Liver (tissue), 9 donors: Measurements from ENCODE around the gene TSSK2. TPM values are rescaled to one million over a fixed set of nuclear protein-coding genes. Genes with fewer than 3 reads are reported as not detected.

Experiments
- DNase-seq: peaks from one replicate; pipeline ENCODE4 v3.0.0-alpha.2; 2017; ENCODE audit warnings: low spot score
- H3K27ac ChIP-seq, 2 donors: one replicate each; pipeline ENCODE4 v1.7.0; 2013; ENCODE audit warnings: inconsistent platforms in 2 of 2, low read length in 2 of 2, control low read depth in 1 of 2, low read depth in 1 of 2, mild to moderate bottlenecking in 1 of 2
- H3K27me3 ChIP-seq, 4 donors: one replicate each; pipeline versions ENCODE4 v1.6.1 to v1.7.0; 2013; ENCODE audit warnings: low read length in 3 of 4, inconsistent platforms in 1 of 4, mild to moderate bottlenecking in 1 of 4, moderate library complexity in 1 of 4; ENCODE audit not compliant: control insufficient read depth in 4 of 4, insufficient read depth in 4 of 4
- H3K36me3 ChIP-seq, 4 donors: one replicate each; pipeline versions ENCODE4 v1.6.1 to v1.7.0; 2013; ENCODE audit warnings: low read length in 3 of 4, mild to moderate bottlenecking in 3 of 4, low read depth in 1 of 4, moderate library complexity in 1 of 4; ENCODE audit not compliant: control insufficient read depth in 4 of 4, insufficient read depth in 3 of 4
- H3K4me1 ChIP-seq, 4 donors: one replicate each; pipeline versions ENCODE4 v1.6.1 to v1.7.0; 2013; ENCODE audit warnings: low read length in 3 of 4, mild to moderate bottlenecking in 3 of 4, moderate library complexity in 1 of 4; ENCODE audit not compliant: control insufficient read depth in 4 of 4, insufficient read depth in 4 of 4
- H3K4me3 ChIP-seq, 3 donors: one replicate each; pipeline versions ENCODE4 v1.6.1 to v1.7.0; 2013; ENCODE audit warnings: low read length in 3 of 3, control low read depth in 1 of 3, low read depth in 1 of 3, mild to moderate bottlenecking in 1 of 3
- H3K9ac ChIP-seq, 2 donors: one replicate each; pipeline ENCODE4 v1.7.0; 2013; ENCODE audit warnings: low read length in 2 of 2, mild to moderate bottlenecking in 2 of 2, moderate library complexity in 2 of 2, control low read depth in 1 of 2, low read depth in 1 of 2
- H3K9me3 ChIP-seq, 4 donors: one replicate each; pipeline versions ENCODE4 v1.6.1 to v1.7.0; 2013; ENCODE audit warnings: low read length in 3 of 4; ENCODE audit not compliant: control insufficient read depth in 4 of 4
- ATF3 ChIP-seq: IDR thresholded peaks from 2 replicates; pipeline ENCODE4 v1.6.1; 2016; ENCODE audit warnings: antibody characterized with exemption
- CTCF ChIP-seq: fragments of 150-350 bp; IDR thresholded peaks from 2 replicates; pipeline ENCODE4 v1.5.1; 2017; ENCODE audit warnings: improper control_type of control experiment, low read depth, low read length; ENCODE audit not compliant: missing input control
- EGR1 ChIP-seq, 2 donors: IDR thresholded peaks; 2 replicates each; pipeline ENCODE4 v1.6.1; 2016 to 2018; ENCODE audit warnings: antibody characterized with exemption in 2 of 2, low read depth in 2 of 2
- FOXA2 ChIP-seq: IDR thresholded peaks from 2 replicates; pipeline ENCODE4 v1.6.1; 2016; ENCODE audit warnings: antibody characterized with exemption
- GABPA ChIP-seq, 2 donors: IDR thresholded peaks in 1 of 2; conservative IDR thresholded peaks in 1 of 2; 2 replicates each; pipeline ENCODE4 v1.6.1; 2016; ENCODE audit warnings: antibody characterized with exemption in 2 of 2, mild to moderate bottlenecking in 1 of 2, moderate library complexity in 1 of 2
- HNF4A ChIP-seq, 2 donors: conservative IDR thresholded peaks; 2 replicates each; pipeline ENCODE4 v1.6.1; 2016; ENCODE audit warnings: antibody characterized with exemption in 2 of 2, mild to moderate bottlenecking in 2 of 2
- HNF4G ChIP-seq: IDR thresholded peaks from 2 replicates; pipeline ENCODE4 v1.6.1; 2016; ENCODE audit warnings: antibody characterized with exemption
- JUND ChIP-seq, 2 donors: IDR thresholded peaks; 2 replicates each; pipeline ENCODE4 v1.6.1; 2016; ENCODE audit warnings: antibody characterized with exemption in 2 of 2
- MAX ChIP-seq: IDR thresholded peaks from 2 replicates; pipeline ENCODE4 v1.6.1; 2016; ENCODE audit warnings: antibody characterized with exemption
- NR2F2 ChIP-seq: IDR thresholded peaks from 2 replicates; pipeline ENCODE4 v1.6.1; 2016; ENCODE audit warnings: antibody characterized with exemption
- RXRA ChIP-seq, 2 donors: IDR thresholded peaks; 2 replicates each; pipeline ENCODE4 v1.6.1; 2017 to 2018; ENCODE audit warnings: antibody characterized with exemption in 2 of 2, mild to moderate bottlenecking in 1 of 2
- SP1 ChIP-seq: IDR thresholded peaks from 2 replicates; pipeline ENCODE4 v1.6.1; 2018; ENCODE audit warnings: antibody characterized with exemption, mild to moderate bottlenecking
- TAF1 ChIP-seq: conservative IDR thresholded peaks from 2 replicates; pipeline ENCODE4 v1.6.1; 2016; ENCODE audit warnings: antibody characterized with exemption, mild to moderate bottlenecking
- YY1 ChIP-seq: IDR thresholded peaks from 2 replicates; pipeline ENCODE4 v1.6.1; 2016; ENCODE audit warnings: antibody characterized with exemption, mild to moderate bottlenecking
- ZBTB33 ChIP-seq: IDR thresholded peaks from 2 replicates; pipeline ENCODE4 v1.6.1; 2016; ENCODE audit warnings: antibody characterized with exemption
- WGBS: extraction: QIAGEN DNeasy Blood & Tissue Kit; methylation state at CpG from one replicate; pipeline ENCODE4 v1.1.7; 2013; 5-methylcytosine and 5-hydroxymethylcytosine counted together
- polyA plus RNA-seq, 2 donors: library from polyadenylated mRNA; stranded (reverse) in 1 of 2; unstranded in 1 of 2; fragments of 200-250 nt in 1 of 2; fragments of >200 nt in 1 of 2; fragmentation: Nextera tagmentation in 1 of 2; extraction: Ambion mirVana in 1 of 2; gene quantifications; one replicate each; pipeline versions ENCODE4 v1.2.1 to v1.2.3, GENCODE V29; 2013 to 2015
- total RNA-seq, 2 donors: library from RNA; depleted of rRNA; stranded (reverse); fragments of >200 nt; gene quantifications; one replicate each; pipeline ENCODE4 v1.2.3, GENCODE V29; 2014
- donor health status: healthy.
- donor health status: healthy.
- donor health status: healthy.
- donor health status: healthy.
- donor health status: healthy.

Gene TSSK2
- total and polyA plus RNA-seq, 4 donors: 0.08 TPM; not detected in 3

DNA sequence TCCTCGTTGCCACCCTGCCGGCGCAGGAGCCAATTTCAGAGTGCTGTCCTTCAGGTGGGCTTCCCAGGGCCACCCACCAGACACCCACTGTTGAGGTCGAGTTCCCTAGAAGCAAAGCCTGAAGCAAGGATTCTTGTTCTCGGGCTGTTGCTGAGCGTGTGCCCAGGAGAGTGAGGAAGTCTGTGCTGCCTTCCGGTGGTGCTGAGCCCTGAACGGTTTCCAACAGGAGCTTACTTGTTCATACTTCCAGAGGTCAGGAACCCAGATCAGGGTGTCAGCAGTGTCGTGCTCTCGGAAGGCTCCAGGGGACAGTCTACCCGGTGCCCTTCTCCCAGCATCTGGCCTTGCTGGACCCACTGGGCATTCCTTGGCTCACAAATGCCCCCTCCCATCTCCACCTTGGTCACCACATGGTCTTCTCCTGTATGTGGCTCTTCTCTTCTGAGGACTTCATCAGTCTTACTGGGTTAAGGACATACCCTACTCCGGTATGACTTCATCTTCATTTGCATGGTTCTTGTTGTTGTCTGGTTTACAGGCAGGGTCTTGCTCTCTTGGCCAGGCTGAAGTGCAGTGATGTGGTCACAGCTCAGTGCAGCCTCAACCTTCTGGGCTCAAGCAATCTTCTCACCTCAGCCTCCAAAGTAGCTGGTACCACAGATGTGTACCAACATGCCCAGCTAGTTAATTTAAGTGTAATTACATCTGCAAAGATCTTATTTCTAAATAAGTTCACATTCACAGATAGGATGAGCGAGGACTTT is 36.2 kb downstream of the TSSK2 start (continued):
- TF ChIP-seq CTCF: no peak
- no peak for TF ChIP-seq NR2F2
- TF ChIP-seq YY1: no peak
- no peak for TF ChIP-seq HNF4G

GRCh38 chr22:19168088-19168890 is 37.2 kb downstream of the TSSK2 start:
- Histone ChIP-seq H3K27ac (no peak overlapping the region), H3K27me3 (peaks cover 0 to 9% (median 3%) of the 10 kb centered on the region in 4 donors), H3K9me3 (no peaks in the 10 kb centered on the region), H3K4me1 (peaks cover 17 to 34% (median 22%) of the 10 kb centered on the region in 4 donors), H3K4me3 (no peak overlapping the region), H3K36me3 (no peaks in the 10 kb centered on the region), H3K9ac (no peak overlapping the region)
- 48% methylated on average over 17 of the region's 17 CpGs for WGBS
- TF ChIP-seq GABPA (IDR thresholded peaks at IDR 0.05 in 1 of 2, conservative IDR thresholded peaks at IDR 0.05 in 1 of 2): no peak
- no peak for TF ChIP-seq MAX
- TF ChIP-seq SP1: no peak
- no peak for TF ChIP-seq JUND (IDR thresholded peaks at IDR 0.05)
- TF ChIP-seq ATF3: no peak
- TF ChIP-seq RXRA (IDR thresholded peaks at IDR 0.05): no peak
- TF ChIP-seq FOXA2: no peak
- no peak for TF ChIP-seq HNF4A (conservative IDR thresholded peaks at IDR 0.05)
- no peak for TF ChIP-seq TAF1
- TF ChIP-seq ZBTB33: no peak
- TF ChIP-seq EGR1 (IDR thresholded peaks at IDR 0.05; ENCODE audit: low read depth in 2 of 2): no peak
- DNase-seq: no peak
